ENCODE measurements around the gene SETBP1.

DNA sequence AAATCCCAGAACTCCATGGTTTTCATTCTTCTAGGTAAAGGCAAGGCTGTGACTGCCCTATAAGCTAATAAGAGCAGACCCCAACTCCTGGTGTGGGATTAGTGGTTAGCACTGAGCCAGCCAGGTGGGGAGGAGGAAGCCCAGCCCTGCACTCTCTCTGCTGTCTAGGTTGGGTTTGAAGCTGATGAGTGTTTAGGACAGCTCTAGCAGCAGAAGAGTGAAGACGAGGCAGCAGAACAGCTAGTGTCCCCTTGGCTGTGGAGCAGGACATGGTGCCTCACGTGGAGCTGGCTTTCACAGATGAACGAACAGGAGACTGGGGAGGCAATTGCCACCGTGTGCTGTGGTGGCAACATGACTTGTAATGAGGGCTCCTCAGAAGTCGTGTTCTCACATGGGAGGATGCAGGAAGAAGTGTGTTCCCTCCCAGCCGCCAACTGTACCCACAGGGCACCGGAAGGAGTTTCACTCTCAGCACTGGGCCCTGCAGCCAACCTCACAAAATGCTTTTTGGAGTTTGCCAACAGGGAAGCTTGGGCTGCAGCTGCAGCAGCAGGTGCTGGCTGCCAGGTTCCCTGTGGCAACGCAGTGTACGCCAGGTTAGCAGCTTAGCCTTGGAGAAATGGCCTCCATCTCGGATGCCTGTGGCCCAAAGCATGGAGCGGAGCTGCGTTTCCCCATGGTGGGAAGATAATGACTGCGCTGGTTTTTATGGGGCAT lies 328.2 kb downstream of the SETBP1 start:
- TF ChIP-seq, protein P1, sequence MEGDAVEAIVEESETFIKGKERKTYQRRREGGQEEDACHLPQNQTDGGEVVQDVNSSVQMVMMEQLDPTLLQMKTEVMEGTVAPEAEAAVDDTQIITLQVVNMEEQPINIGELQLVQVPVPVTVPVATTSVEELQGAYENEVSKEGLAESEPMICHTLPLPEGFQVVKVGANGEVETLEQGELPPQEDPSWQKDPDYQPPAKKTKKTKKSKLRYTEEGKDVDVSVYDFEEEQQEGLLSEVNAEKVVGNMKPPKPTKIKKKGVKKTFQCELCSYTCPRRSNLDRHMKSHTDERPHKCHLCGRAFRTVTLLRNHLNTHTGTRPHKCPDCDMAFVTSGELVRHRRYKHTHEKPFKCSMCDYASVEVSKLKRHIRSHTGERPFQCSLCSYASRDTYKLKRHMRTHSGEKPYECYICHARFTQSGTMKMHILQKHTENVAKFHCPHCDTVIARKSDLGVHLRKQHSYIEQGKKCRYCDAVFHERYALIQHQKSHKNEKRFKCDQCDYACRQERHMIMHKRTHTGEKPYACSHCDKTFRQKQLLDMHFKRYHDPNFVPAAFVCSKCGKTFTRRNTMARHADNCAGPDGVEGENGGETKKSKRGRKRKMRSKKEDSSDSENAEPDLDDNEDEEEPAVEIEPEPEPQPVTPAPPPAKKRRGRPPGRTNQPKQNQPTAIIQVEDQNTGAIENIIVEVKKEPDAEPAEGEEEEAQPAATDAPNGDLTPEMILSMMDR (IDR thresholded peaks at IDR 0.05 in 2 of 3, conservative IDR thresholded peaks at IDR 0.05 in 1 of 3; ENCODE audit: borderline replicate concordance in 1 of 3, insufficient read depth in 1 of 3, low read depth in 2 of 3, low read length in 2 of 3): no peak
- no peak for TF ChIP-seq POLR2A (IDR thresholded peaks at IDR 0.05; ENCODE audit: borderline replicate concordance, extremely low read depth, insufficient read depth, insufficient read length)
- TF ChIP-seq EZH2 (IDR thresholded peaks at IDR 0.05): no peak
